ENCODE results near the gene DYNLT4.
"Not testable (repeated sequence)": the region's sequence is repeated elsewhere in the genome, so short reads cannot be mapped to it uniquely, and the experiment has no call there.

Gene DYNLT4

GRCh38 chr1:44786841-44787426, 20.2 kb downstream of the DYNLT4 start:
- no peak for DNase-seq

DNA sequence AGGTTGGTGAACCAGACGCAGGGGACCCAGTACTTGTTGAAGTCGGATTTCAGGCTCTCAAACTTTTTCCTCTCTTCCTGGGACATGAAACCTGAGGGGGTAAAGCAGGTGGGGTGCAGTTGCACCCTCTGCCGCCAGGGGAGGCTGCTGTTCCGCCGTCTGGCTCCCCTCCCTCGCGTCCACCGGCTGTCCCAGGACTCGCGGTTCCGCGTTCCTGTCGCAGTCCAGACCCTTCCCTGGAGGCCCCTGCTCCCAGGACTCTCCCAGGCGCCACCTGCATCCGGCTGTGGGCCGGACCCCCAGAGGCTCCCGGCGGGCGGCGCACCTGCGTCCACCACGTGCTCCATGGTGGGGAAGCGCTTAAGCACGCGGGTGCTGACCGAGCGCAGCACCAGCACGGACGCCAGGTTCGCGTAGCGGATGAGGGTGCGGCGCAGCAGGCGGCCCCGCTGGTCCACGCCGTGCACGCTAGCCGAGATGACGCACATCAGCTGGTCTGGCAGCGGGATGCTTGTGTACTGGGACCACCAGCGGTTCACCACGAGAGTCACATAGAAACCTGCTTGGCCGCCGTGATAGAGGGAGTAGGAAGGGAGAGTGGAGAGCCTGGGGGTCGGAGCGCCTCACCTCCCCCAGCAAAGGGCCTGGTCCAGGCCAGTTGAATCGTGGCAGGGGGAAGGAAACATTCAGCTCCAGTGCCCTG, 20.9 kb downstream of the DYNLT4 start:
- DNase-seq, result peak; percentile 76

DNA sequence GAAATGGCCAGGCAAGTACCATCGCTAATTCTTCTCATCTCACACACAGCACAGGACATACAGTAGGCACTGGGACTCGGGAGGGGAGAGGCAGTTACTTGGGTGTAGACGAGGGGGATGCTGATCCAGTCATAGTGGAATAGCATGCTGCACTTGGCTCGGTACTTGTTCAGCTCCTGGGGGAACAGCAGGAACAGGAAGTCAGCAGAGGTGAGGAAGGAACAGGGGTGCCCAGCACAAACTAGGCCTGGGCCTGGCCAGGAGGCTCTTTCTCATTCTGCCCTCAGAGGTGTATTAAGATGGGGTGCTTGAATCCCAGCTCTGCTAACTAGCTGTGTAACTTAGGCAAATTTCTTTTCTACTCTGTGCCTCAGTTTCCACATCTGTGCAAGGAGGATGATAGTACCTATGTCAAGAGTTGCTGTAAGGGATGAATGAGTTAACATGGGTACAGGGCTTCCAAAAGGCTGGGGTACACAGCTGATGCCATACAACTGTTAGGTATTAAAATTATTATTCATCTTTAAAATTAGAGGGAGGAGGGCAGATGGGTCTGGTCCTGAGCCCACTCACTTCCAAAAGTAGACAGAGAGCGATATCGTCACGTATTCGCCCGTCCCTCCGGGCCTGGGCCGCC, 21.5 kb downstream of the DYNLT4 start:
- DNase-seq, result no peak

DNA sequence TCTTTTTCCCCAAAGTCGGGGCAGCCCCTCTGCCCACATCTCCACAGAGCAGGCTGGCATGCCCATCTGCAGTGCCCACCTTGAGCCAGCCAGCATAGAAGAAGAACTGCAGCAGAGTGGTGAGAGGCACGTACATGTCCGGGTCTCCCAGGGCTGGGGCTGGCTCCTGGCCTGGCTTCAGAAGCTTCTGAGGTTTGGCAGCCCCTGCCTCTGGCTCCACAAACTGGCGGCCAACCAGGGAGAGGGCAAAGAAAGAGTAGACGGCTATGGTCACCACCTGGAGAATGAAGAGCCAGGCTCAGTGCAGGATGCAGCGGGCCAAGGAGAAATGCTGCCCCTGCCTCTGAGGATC, 22.1 kb downstream of the DYNLT4 start:
- DNase-seq, result no peak

DNA sequence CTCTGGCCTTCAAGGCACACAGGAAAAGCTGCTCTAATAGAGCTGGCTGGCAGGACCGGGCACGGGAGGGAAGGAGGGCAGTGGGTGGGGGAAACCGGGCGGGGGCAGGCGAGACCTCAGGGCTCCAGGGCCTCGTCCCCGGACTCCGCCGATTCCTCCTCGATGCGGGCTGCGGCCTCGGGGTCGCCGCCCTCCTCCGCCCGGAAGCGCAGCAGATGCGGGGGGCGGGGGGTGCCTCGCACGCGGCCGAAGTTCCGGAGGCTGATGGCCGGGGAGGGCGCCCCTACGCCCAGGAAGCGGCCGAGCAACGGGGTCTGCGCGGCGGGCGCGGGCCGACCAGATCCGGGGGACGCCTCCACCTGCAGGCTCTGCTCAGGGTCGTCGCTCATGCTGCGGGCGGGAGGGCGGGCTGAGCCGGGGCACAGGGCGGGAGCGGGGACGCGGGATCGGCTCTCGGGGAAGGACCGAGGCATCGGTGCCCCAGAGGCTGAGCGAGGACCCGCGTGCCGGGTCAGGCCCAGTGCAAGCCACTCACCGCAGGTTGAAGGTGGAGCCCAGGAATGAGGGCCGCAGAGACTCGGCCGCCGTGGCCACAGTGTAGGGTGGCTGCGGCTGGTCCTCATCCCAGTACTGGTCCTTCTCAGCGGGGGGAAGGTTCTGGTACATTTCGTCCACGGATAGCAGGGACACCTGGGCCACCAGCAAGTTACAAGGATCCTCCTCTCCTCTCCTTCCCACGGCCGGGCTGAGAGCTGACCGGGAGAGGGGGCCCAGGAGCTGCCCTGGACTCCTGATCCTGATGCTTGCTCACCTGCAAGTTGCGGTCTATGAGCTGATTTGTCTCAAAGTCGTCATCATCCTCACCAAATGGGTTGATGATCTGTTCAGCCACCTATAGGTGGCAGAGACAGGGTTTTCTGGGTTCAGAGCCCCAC, 22.8 kb downstream of the DYNLT4 start:
- DNase-seq, result no peak

DNA sequence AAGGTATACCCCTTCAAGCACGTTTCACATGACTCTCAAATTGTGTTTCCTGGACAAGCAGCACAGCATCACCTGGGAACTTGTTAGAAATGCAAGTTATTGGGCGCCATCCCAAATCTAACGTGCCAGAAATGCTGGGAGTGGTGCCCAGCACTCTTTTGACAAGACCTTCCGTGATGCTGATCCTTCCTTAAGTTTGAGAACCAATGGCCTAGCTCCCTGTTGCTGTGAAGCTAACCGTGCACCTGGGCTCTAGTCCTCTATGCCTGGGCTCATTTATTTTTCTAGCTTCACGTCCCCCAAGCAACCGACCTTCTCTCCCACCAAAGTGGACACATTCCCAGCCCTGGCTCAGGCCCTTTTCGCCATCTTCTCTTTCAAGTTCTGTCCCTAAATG, 23.5 kb downstream of the DYNLT4 start:
- DNase-seq, result no peak

- no peak for DNase-seq
These were observed 26.5 kb downstream of the DYNLT4 start for GRCh38 chr1:44780583-44781121.

DNA sequence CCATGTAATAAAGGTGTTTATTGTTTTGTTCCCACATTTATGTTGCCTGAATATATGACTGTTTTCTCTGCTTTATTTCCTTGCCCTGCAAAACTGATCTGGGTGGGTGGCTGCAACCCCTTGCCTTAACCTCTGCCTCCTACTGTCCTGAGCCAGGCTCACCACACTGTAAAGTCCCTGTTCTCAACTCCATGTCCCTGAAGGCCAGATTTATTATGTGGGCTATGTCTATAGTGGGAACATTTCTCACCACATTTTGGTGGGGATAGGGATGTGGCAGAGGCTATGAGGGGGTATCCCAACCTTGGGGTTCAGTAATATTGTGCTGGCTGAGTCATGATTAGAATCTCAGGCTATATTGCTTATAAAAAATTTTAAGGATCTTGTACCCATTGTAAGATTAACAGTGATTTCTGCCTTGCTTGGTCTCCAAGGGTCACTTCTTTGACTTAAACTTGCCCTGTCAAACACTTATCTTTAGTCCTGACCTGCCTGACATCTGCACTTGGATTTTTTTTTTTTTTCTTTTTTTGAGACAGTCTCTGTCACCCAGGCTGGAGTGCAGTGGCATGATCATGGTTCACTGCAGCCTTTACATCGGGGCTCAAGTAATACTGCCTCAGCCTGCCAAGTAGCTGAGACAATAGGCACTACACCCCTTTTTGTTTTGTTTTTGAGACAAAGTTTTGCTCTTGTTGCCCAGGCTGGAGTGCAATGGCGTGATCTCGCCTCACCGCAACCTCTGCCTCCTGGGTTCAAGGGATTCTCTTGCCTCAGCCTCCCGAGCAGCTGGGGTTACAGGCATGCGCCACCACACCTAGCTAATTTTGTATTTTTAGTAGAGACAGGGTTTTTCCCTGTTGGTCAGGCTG, 28.2 kb downstream of the DYNLT4 start:
- no peak for DNase-seq

DNA sequence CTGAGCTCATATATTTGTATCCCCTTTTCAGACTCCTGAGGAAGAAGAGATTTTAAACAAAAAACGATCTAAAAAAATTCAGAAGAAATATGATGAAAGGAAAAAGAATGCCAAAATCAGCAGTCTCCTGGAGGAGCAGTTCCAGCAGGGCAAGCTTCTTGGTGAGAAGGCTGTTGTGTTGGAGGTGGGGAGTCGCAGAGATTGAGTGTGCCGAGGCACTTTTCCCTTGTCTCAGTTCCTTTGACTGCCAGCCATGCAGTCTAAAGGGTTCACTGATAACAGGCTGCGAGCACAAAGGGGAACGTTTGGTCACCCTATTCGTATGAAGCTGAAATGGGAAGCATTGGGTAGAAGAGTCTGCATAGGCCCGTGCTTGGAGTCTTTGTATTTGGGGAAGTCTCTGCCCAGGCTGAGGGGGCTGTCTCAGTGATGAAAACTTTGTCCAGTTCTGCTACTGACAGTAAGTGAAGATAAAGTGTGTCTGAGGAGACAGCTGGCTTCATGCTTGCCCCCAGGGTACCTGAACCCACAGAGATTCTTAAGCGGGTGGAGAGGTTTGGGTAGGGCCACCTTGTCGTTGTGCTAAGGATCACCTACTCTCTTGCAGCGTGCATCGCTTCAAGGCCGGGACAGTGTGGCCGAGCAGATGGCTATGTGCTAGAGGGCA, 29.0 kb downstream of the DYNLT4 start:
- no peak for DNase-seq

DNA sequence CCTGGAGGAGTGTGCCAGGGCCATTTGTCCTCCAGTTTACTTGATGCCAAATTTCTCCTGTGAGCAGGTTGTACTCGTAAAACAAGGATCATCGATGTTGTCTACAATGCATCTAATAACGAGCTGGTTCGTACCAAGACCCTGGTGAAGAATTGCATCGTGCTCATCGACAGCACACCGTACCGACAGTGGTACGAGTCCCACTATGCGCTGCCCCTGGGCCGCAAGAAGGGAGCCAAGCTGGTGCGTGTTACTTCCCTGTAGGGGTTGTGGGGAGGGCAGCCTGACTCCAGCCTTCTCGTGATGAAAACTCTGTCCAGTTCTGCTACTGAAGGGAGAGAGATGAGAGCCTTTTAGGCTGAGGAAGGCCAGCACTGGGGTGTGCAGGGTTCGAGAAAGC, 29.6 kb downstream of the DYNLT4 start:
- no peak for DNase-seq

- DNase-seq, result no peak
These were observed 30.5 kb downstream of the DYNLT4 start for GRCh38 chr1:44776730-44777068.

- peak; percentile 36 for DNase-seq
These were observed 31.0 kb downstream of the DYNLT4 start for GRCh38 chr1:44775930-44776729.

DNA sequence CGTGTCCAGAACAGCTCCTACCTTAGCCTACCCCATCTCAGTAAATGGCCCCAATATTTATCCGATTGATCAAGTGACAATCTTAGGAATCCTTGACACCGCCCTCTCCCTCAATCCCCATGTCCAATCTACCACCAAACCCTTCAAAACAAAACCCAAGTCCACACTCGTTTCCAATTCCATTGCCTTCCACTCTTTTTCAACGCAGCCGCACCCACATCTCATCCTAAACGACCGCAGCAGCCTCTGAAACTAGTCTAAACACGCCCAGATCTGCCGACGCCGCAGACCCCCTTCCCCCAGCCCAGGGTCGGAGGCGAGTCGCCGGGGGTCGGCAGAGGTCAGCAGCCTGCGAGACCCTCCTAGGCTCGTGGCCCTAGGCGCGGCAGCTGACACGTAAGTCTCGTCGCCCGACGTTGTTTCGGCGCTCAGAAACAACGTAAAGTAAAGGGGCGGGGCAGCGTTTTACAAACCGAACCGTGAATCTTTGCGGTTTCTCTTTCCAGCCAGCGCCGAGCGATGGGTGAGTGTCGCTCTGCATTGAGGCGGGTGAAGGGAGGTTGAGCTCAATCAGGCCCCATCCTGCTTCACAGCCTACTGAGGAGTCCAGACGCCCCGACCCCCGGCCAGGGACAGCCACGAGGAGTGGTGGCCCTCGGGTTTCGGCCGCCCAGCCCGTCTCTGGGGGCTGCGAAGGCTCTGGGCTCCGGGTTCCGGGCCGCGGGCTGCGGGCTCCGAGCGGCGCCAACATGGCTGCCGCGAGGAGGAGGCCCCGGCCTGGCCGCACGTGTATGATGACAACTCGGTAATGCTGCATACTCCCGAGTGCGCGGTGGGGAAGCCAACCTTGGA, 31.8 kb downstream of the DYNLT4 start, which contains the start of gene RPS8:
TSS of gene RPS8 (plus strand) at position 463 of the 852 bp plus-strand sequence. CDS start at position 520, 57 bp downstream.
- peak; percentile 89 for DNase-seq

GRCh38 chr1:44766421-44766820, 40.7 kb downstream of the DYNLT4 start:
- DNase-seq, result not testable (repeated sequence)

DNA sequence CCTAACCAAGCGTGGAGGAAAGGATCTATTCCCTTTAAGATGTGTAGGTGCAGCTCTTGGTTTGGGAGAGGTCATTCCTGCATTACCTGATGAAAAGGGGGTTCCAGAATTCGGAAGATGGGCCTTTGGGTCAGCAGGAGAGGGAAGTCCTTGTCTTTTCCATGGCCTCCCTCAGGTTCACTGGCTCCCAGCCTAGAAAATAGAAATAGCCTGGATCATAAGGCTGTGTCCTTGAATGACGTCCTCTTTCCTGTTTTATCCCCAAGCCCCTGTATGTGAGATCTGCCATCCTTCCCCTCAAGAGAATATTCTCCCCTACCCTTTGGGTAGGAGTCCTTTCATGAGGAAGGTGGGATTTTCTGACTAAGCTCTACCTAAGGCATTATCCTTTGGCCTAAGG, 46.3 kb downstream of the DYNLT4 start:
- DNase-seq, result no peak

DNA sequence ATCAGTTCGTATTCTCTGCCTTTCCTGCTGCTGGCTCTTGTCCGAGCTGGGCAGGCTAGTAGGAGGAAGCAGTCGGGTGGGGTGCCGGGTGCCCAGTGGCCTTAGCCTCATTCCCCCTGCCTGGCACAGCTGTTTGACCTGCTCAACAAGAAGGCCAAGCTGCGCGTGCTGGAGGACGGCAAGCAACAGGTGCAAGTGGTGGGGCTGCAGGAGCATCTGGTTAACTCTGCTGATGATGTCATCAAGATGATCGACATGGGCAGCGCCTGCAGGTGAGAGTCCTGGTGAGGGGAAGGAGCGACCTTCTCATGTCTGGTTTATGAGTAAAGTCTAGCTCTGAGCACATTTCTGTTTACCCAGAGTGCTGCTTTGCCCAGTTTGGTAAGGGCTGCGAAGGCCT, 48.1 kb downstream of the DYNLT4 start:
- DNase-seq, result no peak

- no peak for DNase-seq
These were observed 49.7 kb downstream of the DYNLT4 start for GRCh38 chr1:44757420-44757819.

Data from activated T-cell treated with anti-CD3 and anti-CD28 coated beads for 4 hours (primary cell).